Suprapubic skin (tissue), 4 donors: Measurements from ENCODE around the gene TMEM179. TPM values are rescaled to one million over a fixed set of nuclear protein-coding genes. Genes with fewer than 3 reads are reported as not detected.

ENCODE experiments used
- DNase-seq, 2 donors: peaks; one replicate each; pipeline ENCODE4 v3.0.0-alpha.2; 2019; ENCODE audit warnings: low spot score in 2 of 2
- H3K27ac ChIP-seq: fragments of 200-600 bp; sonication (generic); one replicate; pipeline ENCODE4 v1.5.1; 2019
- H3K27me3 ChIP-seq: fragments of 200-600 bp; sonication (generic); one replicate; pipeline ENCODE4 v1.5.1; 2019
- H3K36me3 ChIP-seq: fragments of 200-600 bp; sonication (generic); one replicate; pipeline ENCODE4 v1.5.1; 2019
- H3K4me1 ChIP-seq: fragments of 200-600 bp; sonication (generic); one replicate; pipeline ENCODE4 v1.5.1; 2019
- H3K4me3 ChIP-seq: fragments of 200-600 bp; sonication (generic); one replicate; pipeline ENCODE4 v1.5.1; 2019; ENCODE audit warnings: mild to moderate bottlenecking
- H3K9me3 ChIP-seq: fragments of 200-600 bp; sonication (generic); one replicate; pipeline ENCODE4 v1.5.1; 2019
- EP300 ChIP-seq: sonication (generic); formaldehyde crosslinking; IDR thresholded peaks from one replicate; pipeline ENCODE4 v1.6.1; 2017; ENCODE audit warnings: antibody characterized with exemption
- POLR2A ChIP-seq, 2 donors: fragments of 450-650 bp; IDR thresholded peaks; one replicate each; pipeline ENCODE4 v1.6.1; 2017; ENCODE audit warnings: antibody characterized with exemption in 2 of 2, mild to moderate bottlenecking in 2 of 2, moderate library complexity in 2 of 2
- POLR2AphosphoS5 ChIP-seq, 3 donors: sonication (generic); formaldehyde crosslinking; IDR thresholded peaks; one replicate each; pipeline ENCODE4 v1.6.1; 2017; ENCODE audit warnings: antibody characterized with exemption in 3 of 3
- WGBS: methylation state at CpG from one replicate; pipeline ENCODE4 v1.1.5; 2018; 5-methylcytosine and 5-hydroxymethylcytosine counted together
- total RNA-seq, 4 donors: library from RNA; depleted of rRNA; stranded (reverse); fragments of >200 nt; gene quantifications; one replicate each; pipeline ENCODE4 v1.1.0, GENCODE V29; 2016
- TF ChIP-seq, protein P1 (sequence below), 2 donors: fragments of 200-600 bp in 1 of 2; fragments of 450-650 bp in 1 of 2; sonication (generic) in 1 of 2; IDR thresholded peaks; one replicate each; pipeline ENCODE4 v1.5.1; 2016 to 2019; ENCODE audit warnings: antibody characterized with exemption in 2 of 2, mild to moderate bottlenecking in 1 of 2, moderate library complexity in 1 of 2

Gene TMEM179
- total RNA-seq, 4 donors from 2014 or later = not detected

DNA sequence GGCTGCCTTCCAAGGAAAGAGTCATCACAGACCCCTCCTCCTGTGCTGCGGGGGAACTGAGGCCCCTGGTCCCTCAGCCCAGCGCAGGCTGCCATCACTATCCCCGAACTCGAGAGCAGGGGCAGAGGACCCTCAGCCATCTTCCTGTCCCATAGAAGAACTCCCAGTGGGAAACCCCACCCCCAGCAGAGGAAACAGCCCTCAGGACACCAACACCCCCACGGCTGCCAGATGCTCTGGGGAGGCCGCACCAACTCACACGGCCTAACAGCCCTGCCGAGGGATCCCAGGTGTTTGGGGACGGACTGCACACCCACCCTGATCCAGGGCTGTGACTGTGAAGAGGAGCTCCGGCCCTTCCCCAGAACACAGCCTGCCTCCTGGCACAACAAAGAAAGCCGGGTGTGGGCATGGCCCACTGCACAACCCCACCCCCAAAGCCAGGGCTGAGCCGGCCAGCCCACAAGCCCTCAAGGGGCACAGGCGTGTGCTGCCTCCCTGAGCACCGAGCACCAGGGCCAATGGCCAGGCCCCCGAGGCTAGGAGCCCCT, 41.3 kb downstream of the TMEM179 start:
- WGBS = 41% methylated on average over 5 of the region's 15 CpGs
- H3K36me3 ChIP-seq = no peaks in the 10 kb centered on the region
- TF ChIP-seq, protein P1, sequence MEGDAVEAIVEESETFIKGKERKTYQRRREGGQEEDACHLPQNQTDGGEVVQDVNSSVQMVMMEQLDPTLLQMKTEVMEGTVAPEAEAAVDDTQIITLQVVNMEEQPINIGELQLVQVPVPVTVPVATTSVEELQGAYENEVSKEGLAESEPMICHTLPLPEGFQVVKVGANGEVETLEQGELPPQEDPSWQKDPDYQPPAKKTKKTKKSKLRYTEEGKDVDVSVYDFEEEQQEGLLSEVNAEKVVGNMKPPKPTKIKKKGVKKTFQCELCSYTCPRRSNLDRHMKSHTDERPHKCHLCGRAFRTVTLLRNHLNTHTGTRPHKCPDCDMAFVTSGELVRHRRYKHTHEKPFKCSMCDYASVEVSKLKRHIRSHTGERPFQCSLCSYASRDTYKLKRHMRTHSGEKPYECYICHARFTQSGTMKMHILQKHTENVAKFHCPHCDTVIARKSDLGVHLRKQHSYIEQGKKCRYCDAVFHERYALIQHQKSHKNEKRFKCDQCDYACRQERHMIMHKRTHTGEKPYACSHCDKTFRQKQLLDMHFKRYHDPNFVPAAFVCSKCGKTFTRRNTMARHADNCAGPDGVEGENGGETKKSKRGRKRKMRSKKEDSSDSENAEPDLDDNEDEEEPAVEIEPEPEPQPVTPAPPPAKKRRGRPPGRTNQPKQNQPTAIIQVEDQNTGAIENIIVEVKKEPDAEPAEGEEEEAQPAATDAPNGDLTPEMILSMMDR (IDR thresholded peaks at IDR 0.05) = no peak
- TF ChIP-seq POLR2AphosphoS5 (IDR thresholded peaks at IDR 0.05) (no peak), EP300 (no peak), POLR2A (IDR thresholded peaks at IDR 0.05) (no peak)
- no peak overlapping the region for H3K27ac ChIP-seq
- no peak overlapping the region for H3K4me3 ChIP-seq
- peaks cover 8% of the 10 kb centered on the region for H3K4me1 ChIP-seq
- no peak for DNase-seq
- H3K27me3 ChIP-seq = peaks cover 80% of the 10 kb centered on the region
- no peaks in the 10 kb centered on the region for H3K9me3 ChIP-seq

DNA sequence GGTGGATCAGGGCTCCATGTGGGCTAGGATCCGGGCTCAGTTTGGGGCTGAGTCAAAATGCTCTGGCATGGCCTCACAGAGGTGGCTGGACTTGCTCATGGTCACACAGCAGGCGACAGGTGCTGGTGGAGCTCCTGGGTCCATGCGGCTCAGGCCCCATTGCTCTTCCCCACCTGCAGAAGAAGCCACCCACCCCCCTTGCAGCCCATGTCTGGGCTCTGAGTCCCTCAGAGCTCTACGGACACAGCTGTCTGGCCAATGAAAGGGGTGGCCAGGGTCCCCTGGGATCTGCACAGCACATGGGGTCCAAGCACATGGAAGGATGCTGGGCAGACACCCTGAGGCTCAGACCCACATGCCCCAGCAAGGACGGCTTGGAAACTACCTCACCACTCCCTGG, 42.0 kb downstream of the TMEM179 start:
- TF ChIP-seq EP300 = no peak
- TF ChIP-seq POLR2AphosphoS5 (IDR thresholded peaks at IDR 0.05) = no peak
- TF ChIP-seq, protein P1 (IDR thresholded peaks at IDR 0.05) = no peak
- no peak for TF ChIP-seq POLR2A (IDR thresholded peaks at IDR 0.05)
- Histone ChIP-seq H3K4me1 (peaks cover 8% of the 10 kb centered on the region), H3K27me3 (peaks cover 74% of the 10 kb centered on the region), H3K36me3 (no peaks in the 10 kb centered on the region), H3K4me3 (no peak overlapping the region), H3K9me3 (no peaks in the 10 kb centered on the region), H3K27ac (no peak overlapping the region)
- 80% methylated on average over 1 of the region's 5 CpGs for WGBS
- DNase-seq = no peak

DNA sequence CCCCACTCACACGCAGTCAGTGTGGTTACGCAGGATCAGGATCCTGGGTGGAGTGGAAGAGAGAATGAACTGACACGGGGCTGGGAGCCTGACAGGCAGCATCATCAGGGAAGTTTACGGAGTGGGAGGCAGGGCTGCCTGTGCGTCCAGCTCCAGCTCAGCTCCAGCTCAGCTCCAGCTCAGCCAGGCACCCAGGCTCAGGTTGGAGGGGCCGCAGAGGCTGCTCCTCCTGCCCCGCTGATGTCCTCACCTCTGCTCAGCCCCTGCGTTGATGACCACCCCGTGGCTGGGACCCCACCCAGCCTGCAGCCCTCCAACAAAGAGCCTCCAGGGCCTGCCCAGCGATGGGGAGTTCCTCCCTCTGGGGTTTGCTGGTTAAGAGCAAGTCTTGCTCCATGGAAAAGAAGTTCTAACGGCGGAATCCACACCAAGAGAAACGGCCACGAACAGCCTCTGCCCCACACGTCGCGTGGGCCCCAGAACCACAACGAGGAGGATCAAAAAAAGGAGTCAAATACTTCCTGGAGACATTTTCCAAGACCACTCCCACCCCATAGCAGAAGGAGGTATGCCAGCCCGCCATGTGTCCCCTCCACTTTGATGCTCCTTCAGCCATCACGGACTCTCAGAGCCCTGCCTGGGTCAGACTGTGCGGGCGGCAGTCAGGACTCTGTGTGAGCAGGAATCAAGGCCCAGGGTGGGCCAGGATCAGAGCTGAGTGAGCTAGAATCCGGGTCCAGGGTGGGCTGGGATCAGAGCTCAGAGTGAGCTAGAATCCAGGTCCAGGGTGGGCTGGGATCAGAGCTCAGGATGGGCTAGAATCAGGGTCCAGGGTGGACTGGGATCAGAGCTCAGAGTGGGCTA, 42.7 kb downstream of the TMEM179 start:
- Histone ChIP-seq H3K4me1 (peaks cover 8% of the 10 kb centered on the region), H3K27me3 (peaks cover 69% of the 10 kb centered on the region), H3K4me3 (no peak overlapping the region), H3K27ac (no peak overlapping the region), H3K36me3 (no peaks in the 10 kb centered on the region), H3K9me3 (no peaks in the 10 kb centered on the region)
- no peak for DNase-seq
- TF ChIP-seq EP300 = no peak
- no peak for TF ChIP-seq POLR2AphosphoS5 (IDR thresholded peaks at IDR 0.05)
- TF ChIP-seq, protein P1 (IDR thresholded peaks at IDR 0.05) = no peak
- TF ChIP-seq POLR2A (IDR thresholded peaks at IDR 0.05) = no peak
- 68% methylated on average over 12 of the region's 23 CpGs for WGBS

GRCh38 chr14:104561124-104561557, 43.4 kb downstream of the TMEM179 start:
- Histone ChIP-seq H3K9me3 (no peaks in the 10 kb centered on the region), H3K27me3 (peaks cover 69% of the 10 kb centered on the region), H3K36me3 (no peaks in the 10 kb centered on the region), H3K4me1 (peaks cover 8% of the 10 kb centered on the region), H3K27ac (no peak overlapping the region), H3K4me3 (no peak overlapping the region)
- TF ChIP-seq EP300 (no peak), POLR2A (IDR thresholded peaks at IDR 0.05) (no peak), POLR2AphosphoS5 (IDR thresholded peaks at IDR 0.05) (no peak)
- TF ChIP-seq, protein P1 (IDR thresholded peaks at IDR 0.05) = no peak
- no CpG with 5 or more reads among the region's 17 CpGs for WGBS
- DNase-seq = no peak

GRCh38 chr14:104560586-104560945, 44.0 kb downstream of the TMEM179 start:
- no peak overlapping the region for H3K4me3 ChIP-seq
- peaks cover 69% of the 10 kb centered on the region for H3K27me3 ChIP-seq
- TF ChIP-seq, protein P1 (IDR thresholded peaks at IDR 0.05) = no peak
- TF ChIP-seq POLR2AphosphoS5 (IDR thresholded peaks at IDR 0.05) = no peak
- TF ChIP-seq POLR2A (IDR thresholded peaks at IDR 0.05) = no peak
- TF ChIP-seq EP300 = no peak
- no peak for DNase-seq
- 86% methylated on average over 2 of the region's 3 CpGs for WGBS
- H3K27ac ChIP-seq = no peak overlapping the region
- H3K36me3 ChIP-seq = no peaks in the 10 kb centered on the region
- no peaks in the 10 kb centered on the region for H3K9me3 ChIP-seq
- peaks cover 8% of the 10 kb centered on the region for H3K4me1 ChIP-seq
